GM19467 (cell line): ENCODE results near the gene RNF223.
"Not testable (repeated sequence)": the region's sequence is repeated elsewhere in the genome, so short reads cannot be mapped to it uniquely, and the experiment has no call there.

Source experiments
- ATAC-seq: cut with Tn5 transposase; IDR thresholded peaks from one replicate; pipeline ENCODE4 v1.9.1; 2021; ENCODE audit warnings: mild to moderate bottlenecking, moderate library complexity; ENCODE audit not compliant: unreplicated experiment

The RNF223 gene

DNA sequence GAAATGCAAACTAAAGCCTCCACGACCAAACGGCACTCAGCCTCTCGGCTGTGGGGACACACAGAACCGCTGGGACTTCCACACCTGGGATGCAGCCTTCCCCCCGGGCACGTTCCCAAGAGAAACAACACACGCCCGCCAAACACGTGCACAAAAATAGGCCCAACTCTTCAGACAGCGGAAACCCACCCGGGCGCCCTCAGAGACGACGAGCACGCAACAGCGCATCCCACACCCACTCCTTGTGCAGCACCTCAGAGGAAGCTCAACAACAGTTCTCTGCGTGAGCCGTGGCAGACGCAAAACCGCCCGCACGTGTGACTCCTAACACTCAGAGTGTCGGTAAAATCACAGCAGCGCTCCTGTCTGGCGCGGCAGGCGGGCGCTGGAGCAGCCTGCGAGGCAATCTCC is 36.5 kb upstream of the RNF223 start:
- no peak for ATAC-seq

DNA sequence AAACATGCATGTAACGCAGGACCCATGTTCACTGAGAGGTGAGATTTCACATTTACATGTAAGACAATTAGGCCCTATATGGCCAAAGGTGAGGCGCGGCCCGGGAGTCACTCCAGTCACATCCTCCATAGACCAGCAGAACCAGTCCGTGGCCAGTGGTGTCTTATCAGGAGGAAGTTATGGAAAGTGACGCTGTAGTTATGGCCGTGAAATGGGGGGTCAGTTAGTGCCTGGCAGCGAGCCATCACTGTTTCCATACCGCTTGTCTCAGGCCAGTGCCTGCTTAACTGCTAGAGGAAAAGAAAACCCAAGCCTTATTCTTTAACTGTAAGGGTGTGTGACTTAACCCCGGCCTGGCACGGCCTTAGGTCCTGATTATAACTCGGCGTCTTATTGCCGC is 35.6 kb upstream of the RNF223 start:
- no peak for ATAC-seq

- no peak for ATAC-seq
Measured at GRCh38 chr1:1106510-1107221, 32.6 kb upstream of the RNF223 start.

DNA sequence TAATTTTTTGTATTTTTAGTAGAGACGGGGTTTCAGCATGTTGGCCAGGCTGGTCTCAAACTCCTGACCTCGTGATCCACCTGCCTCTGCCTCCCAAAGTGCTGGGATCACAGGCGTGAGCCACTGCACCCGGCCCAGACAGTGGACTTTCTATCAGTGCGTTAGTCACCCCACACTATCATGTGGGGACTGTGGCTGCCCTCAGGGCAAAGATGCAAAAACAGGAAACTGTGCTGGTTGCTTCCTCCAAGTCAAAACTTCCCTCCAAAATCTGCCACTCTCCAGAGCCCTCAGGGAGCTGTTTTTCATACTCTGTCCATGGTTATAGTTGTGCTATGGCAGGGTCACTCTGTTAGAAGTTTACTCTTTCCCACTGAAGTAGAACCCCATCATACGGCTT is 30.0 kb upstream of the RNF223 start:
- not testable (repeated sequence) for ATAC-seq

- no peak for ATAC-seq
Measured at GRCh38 chr1:1101503-1101902, 27.4 kb upstream of the RNF223 start.

- no peak for ATAC-seq
Measured at GRCh38 chr1:1100296-1100695, 26.2 kb upstream of the RNF223 start.

GRCh38 chr1:1099506-1100183 is 25.5 kb upstream of the RNF223 start:
- no peak for ATAC-seq

GRCh38 chr1:1098681-1099421 is 24.7 kb upstream of the RNF223 start:
- ATAC-seq, result no peak

GRCh38 chr1:1096136-1096535 is 22.0 kb upstream of the RNF223 start:
- ATAC-seq, result not testable (repeated sequence)

DNA sequence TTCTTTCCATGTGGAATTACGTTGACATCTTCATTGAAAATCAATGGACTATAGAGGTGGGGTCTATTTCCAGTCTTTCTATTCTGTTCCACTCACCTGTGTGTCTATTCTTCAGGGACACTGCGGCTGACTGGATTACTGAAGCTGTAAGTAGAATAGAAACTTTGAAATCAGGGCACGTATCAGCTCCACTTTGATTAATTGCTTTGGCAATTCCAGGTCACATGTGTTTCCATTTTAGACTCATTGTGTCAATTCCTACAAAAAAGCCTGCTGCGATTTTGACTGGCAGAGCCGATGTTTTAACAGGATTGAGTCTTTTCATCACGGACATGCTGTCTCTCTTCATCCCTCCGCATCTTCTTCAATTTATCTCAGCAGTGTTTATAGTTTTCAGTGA is 20.9 kb upstream of the RNF223 start:
- no peak for ATAC-seq

DNA sequence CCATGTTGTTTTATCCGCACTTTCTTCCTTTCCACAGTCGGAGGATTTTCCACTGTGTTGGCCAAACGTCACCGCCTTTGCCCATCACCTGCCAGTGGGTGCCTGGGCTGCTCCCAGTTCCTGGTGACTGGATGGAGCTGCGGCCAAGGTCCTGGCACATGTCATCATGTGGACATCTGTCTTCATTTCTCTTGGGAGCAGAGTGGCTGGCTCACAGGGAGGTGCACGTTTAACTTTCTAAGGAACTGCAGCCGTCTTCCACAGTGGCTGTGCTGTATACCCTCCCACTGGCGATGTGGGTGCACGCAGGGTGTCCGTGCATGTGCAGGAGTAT is 19.5 kb upstream of the RNF223 start:
- ATAC-seq, result no peak

DNA sequence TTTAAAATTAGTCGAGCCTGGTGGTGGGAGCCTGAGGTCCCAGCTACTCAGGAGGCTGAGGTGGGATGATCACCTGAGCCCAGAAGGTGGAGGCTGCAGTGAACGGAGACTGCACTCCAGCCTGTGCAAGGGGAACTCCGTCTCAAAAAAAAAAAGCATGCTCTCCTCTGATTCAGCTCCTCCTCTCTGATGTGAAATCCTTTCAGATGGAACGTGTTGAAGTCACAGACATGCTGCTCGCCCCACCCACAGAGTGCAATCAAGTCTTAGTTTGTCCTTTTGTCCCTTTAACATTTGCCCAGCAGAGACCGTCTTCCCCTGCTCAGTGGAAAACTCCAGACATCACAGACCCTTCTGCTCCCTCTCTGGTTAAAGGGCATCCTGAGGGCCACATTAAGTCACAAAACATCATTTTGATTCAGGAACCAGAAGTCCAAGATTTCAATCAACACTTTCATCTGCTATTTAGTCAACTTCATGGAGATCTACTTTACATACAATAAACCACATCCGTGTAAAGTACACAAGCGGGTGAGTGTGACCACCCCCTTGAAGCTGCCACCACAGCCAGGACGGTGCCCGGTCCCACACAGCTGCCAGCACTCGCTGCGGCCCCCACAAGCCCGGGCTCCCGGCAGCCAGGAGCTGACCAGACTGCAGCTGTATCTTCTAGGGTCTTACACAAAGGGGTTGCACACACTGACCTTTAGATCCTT is 18.9 kb upstream of the RNF223 start:
- no peak for ATAC-seq

DNA sequence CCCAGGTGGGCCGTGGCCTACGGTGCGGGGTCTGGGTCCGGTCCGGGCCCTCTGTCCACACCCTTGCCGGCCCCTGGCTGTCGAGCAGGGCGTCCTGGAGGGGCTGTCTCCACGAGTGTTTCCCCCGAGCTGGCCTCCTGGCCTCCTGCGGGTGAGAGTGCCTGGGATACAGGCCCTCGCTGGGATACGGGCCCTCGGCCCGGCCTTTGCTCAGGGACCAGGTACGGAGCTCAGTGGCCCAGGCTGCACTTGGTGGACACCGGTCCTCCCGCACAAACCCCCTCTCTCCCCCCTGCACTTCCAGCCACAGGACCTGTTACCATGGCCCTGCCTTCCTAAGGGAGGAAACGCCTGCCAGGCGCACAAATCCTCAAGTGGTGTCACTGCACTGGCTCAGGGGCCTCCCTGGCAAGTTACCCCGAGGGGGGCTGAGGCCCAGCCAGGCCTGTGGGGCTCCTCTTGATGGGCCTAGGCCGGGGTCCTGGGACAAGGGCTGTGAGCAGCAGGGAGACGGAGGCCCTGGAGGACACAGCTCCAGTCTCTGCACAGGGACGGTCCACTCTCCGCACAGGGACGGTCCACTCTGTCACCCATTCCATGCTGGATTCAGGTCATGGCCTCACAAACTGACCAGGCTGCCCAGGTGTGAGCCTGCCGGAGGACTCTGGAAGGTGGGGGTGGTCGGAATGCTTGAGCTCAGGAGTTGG is 18.2 kb upstream of the RNF223 start:
- ATAC-seq, result no peak

- no peak for ATAC-seq
Measured at GRCh38 chr1:1091344-1092148, 17.4 kb upstream of the RNF223 start.

DNA sequence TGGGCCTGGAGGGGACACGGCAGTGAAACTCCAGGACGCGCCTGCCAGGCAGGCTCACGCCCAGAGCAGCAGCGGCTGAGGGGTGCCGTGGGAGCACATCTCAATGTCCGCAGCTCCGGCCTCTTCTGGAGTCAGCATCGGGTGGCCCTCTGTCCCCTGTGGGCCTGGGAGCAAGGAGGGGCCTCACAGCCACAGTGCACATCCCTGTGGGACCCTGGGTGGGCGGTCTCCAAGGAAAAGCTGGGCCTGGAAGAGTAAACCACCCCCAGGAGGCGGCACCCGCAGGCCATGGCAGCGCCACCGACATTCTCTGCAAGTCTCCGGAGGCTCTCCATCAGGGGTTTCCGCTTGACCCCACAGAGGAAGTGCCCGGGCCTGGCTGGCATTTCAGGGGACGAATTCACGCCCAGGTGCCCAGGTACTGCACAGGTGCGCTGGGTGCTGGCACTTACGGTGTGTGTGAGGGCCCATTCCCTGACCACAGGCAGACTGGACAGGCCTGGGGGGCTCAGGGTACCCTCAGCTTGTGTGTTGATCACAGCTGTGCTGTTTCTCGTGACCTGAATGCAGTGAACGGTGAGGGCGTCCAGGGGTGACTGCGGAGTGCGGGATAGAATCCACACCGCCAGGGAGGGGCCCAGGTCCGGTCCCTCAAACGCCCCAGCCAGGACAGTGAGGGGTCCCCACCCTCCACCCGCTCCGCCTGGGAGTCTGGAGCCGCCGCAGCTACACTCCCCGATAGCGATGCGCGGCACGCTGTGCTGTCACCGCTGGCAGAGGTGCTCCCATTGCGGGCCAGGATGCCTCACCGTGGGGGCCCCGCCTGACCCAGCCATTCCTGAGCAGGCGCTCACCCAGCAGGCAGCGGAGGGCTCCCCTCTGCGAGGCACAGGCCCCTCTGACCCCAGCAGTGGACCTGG is 16.6 kb upstream of the RNF223 start:
- ATAC-seq, result no peak

GRCh38 chr1:1089731-1090423 is 15.8 kb upstream of the RNF223 start:
- ATAC-seq, result no peak

GRCh38 chr1:1088801-1089680 is 14.9 kb upstream of the RNF223 start:
- ATAC-seq, result no peak
